ENCODE data around the gene DGKZ. TPM values are rescaled to one million over a fixed set of nuclear protein-coding genes. Genes with fewer than 3 reads are reported as not detected.
A peak's percentile ranks its signal among the peaks of the same experiment; 100 is the strongest.

Gene DGKZ
- total and polyA plus RNA-seq, 2 of the 13 experiments (the other 11 are each of a cell fraction or from before 2014, with no cell fraction given), result 15.8 to 20.7 TPM

- TF ChIP-seq ZNF335 (CRISPR knock-in tag; IDR thresholded peaks at IDR 0.05) (no peak), ZSCAN30 (CRISPR knock-in tag; IDR thresholded peaks at IDR 0.05) (no peak), NCOA1 (CRISPR knock-in tag; IDR thresholded peaks at IDR 0.05) (no peak), ZBTB2 (CRISPR knock-in tag; IDR thresholded peaks at IDR 0.05; ENCODE audit: low read depth) (no peak), CENPX (CRISPR knock-in tag; IDR thresholded peaks at IDR 0.05) (no peak), ARNT (IDR thresholded peaks at IDR 0.05) (no peak), DBP (CRISPR knock-in tag; IDR thresholded peaks at IDR 0.05; ENCODE audit: not compliant biosample characterization) (no peak), ZNF746 (CRISPR knock-in tag; IDR thresholded peaks at IDR 0.05) (no peak), ZNF614 (CRISPR knock-in tag; IDR thresholded peaks at IDR 0.05; ENCODE audit: borderline replicate concordance) (peak; percentile 21; the same call in 1 of the 2 replicates), RELA (CRISPR knock-in tag; IDR thresholded peaks at IDR 0.05) (no peak), NR2F1 (CRISPR knock-in tag; IDR thresholded peaks at IDR 0.05) (no peak), ZNF431 (CRISPR knock-in tag; IDR thresholded peaks at IDR 0.05; ENCODE audit: borderline replicate concordance, low read depth) (no peak), HNRNPLL (IDR thresholded peaks at IDR 0.05; ENCODE audit: low read depth, low read length, poor library complexity, severe bottlenecking) (peak; percentile 77), DDIT3 (CRISPR knock-in tag; IDR thresholded peaks at IDR 0.05) (no peak), ZNF782 (CRISPR knock-in tag; IDR thresholded peaks at IDR 0.05; ENCODE audit: borderline replicate concordance) (no peak; the same call in 1 of the 2 replicates), ZXDC (CRISPR knock-in tag; IDR thresholded peaks at IDR 0.05) (no peak), PAX8 (CRISPR knock-in tag; IDR thresholded peaks at IDR 0.05; ENCODE audit: borderline replicate concordance) (no peak), CHD4 (IDR thresholded peaks at IDR 0.05; ENCODE audit: borderline replicate concordance, low read length) (no peak), NBN (conservative IDR thresholded peaks at IDR 0.05) (no peak), ZNF34 (CRISPR knock-in tag; IDR thresholded peaks at IDR 0.05; ENCODE audit: borderline replicate concordance) (no peak), ONECUT2 (CRISPR knock-in tag; IDR thresholded peaks at IDR 0.05) (no peak), ZBTB49 (CRISPR knock-in tag; IDR thresholded peaks at IDR 0.05; ENCODE audit: borderline replicate concordance) (no peak), KLF9 (CRISPR knock-in tag; IDR thresholded peaks at IDR 0.05; ENCODE audit: low read depth) (no peak)
Measured at GRCh38 chr11:46389450-46390330, 42.4 kb downstream of the DGKZ start (continued).

Measured in HepG2 (cell line).